Vagina (tissue), 2 donors: ENCODE results near the gene DARS2. TPM values are rescaled to one million over a fixed set of nuclear protein-coding genes. Genes with fewer than 3 reads are reported as not detected.
"Not testable (repeated sequence)": the region's sequence is repeated elsewhere in the genome, so short reads cannot be mapped to it uniquely, and the experiment has no call there.

Experiments used
- DNase-seq, 2 donors: peaks; one replicate each; pipeline ENCODE4 v3.0.0-alpha.2; 2017; ENCODE audit errors: extremely low spot score in 2 of 2
- H3K27ac ChIP-seq: fragments of 200-600 bp; sonication (generic); one replicate; pipeline ENCODE4 v1.5.1; 2019
- H3K27me3 ChIP-seq: fragments of 200-600 bp; sonication (generic); one replicate; pipeline ENCODE4 v1.5.1; 2019
- H3K36me3 ChIP-seq, 2 donors: fragments of 200-600 bp; sonication (generic); one replicate each; pipeline ENCODE4 v1.5.1; 2017 to 2019
- H3K4me1 ChIP-seq: fragments of 200-600 bp; sonication (generic); one replicate; pipeline ENCODE4 v1.5.1; 2019
- H3K4me3 ChIP-seq, 2 donors: fragments of 200-600 bp; sonication (generic); 1 replicate in 1 of 2; 2 replicates in 1 of 2; pipeline ENCODE4 v1.5.1; 2016 to 2019
- H3K9me3 ChIP-seq: fragments of 200-600 bp; sonication (generic); one replicate; pipeline ENCODE4 v1.5.1; 2019
- POLR2A ChIP-seq, 2 donors: fragments of 450-650 bp; IDR thresholded peaks; one replicate each; pipeline ENCODE4 v1.6.1; 2017; ENCODE audit warnings: antibody characterized with exemption in 2 of 2, mild to moderate bottlenecking in 2 of 2, moderate library complexity in 2 of 2
- POLR2AphosphoS5 ChIP-seq, 2 donors: sonication (generic); formaldehyde crosslinking; IDR thresholded peaks; one replicate each; pipeline ENCODE4 v1.9.0; 2017; ENCODE audit warnings: antibody characterized with exemption in 2 of 2, mild to moderate bottlenecking in 2 of 2, low read depth in 1 of 2; ENCODE audit not compliant: insufficient read depth in 1 of 2
- intact Hi-C: fragments of 100-400 bp; cut with DNase I; formaldehyde crosslinking; loops from one replicate; pipeline ENCODE4 v1.15.1; 2023
- total RNA-seq: library from RNA; depleted of rRNA; stranded (reverse); fragments of >200 nt; gene quantifications from one replicate; pipeline ENCODE4 v1.2.3, GENCODE V29; 2016
- TF ChIP-seq, protein P1 (sequence below), 3 experiments: fragments of 450-650 bp in 2 of 3; fragments of 200-600 bp in 1 of 3; sonication (generic) in 1 of 3; IDR thresholded peaks; one replicate each; pipeline ENCODE4 v1.5.1; 2017 to 2019; ENCODE audit warnings: antibody characterized with exemption in 3 of 3, mild to moderate bottlenecking in 2 of 3, moderate library complexity in 2 of 3

The DARS2 gene
- total RNA-seq, 1 donor from 2014 or later, result 6.4 TPM

DNA sequence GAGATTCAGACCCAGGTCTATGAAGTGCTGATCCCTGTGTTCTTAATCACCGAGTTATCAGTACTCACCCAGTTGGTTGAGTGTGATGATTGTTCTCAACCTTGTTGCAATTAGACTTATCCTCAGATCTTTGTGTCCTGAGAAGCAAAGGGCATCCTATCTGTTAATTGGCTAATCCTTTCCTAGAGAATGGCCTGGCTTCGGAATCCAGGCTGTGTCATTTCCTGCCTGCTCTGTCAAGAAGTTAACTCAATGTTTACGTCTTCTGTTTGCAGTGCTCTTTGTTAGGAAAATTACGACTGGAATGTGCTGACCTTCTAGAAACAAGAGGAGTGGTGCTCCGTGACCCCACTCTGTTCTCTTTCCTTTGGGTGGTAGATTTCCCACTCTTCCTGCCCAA lies 28.6 kb downstream of the DARS2 start:
- Histone ChIP-seq H3K9me3 (no peaks in the 10 kb centered on the region), H3K4me3 (no peak overlapping the region), H3K27me3 (no peaks in the 10 kb centered on the region), H3K27ac (no peak overlapping the region), H3K36me3 (peaks cover 0 to 39% of the 10 kb centered on the region in 2 donors), H3K4me1 (no peaks in the 10 kb centered on the region)
- intact Hi-C loops, result no loop called here
- TF ChIP-seq POLR2AphosphoS5 (IDR thresholded peaks at IDR 0.05; ENCODE audit: insufficient read depth in 1 of 2, low read depth in 1 of 2) (no peak), POLR2A (IDR thresholded peaks at IDR 0.05) (no peak)
- TF ChIP-seq, protein P1, sequence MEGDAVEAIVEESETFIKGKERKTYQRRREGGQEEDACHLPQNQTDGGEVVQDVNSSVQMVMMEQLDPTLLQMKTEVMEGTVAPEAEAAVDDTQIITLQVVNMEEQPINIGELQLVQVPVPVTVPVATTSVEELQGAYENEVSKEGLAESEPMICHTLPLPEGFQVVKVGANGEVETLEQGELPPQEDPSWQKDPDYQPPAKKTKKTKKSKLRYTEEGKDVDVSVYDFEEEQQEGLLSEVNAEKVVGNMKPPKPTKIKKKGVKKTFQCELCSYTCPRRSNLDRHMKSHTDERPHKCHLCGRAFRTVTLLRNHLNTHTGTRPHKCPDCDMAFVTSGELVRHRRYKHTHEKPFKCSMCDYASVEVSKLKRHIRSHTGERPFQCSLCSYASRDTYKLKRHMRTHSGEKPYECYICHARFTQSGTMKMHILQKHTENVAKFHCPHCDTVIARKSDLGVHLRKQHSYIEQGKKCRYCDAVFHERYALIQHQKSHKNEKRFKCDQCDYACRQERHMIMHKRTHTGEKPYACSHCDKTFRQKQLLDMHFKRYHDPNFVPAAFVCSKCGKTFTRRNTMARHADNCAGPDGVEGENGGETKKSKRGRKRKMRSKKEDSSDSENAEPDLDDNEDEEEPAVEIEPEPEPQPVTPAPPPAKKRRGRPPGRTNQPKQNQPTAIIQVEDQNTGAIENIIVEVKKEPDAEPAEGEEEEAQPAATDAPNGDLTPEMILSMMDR (IDR thresholded peaks at IDR 0.05), result no peak
- no peak for DNase-seq

DNA sequence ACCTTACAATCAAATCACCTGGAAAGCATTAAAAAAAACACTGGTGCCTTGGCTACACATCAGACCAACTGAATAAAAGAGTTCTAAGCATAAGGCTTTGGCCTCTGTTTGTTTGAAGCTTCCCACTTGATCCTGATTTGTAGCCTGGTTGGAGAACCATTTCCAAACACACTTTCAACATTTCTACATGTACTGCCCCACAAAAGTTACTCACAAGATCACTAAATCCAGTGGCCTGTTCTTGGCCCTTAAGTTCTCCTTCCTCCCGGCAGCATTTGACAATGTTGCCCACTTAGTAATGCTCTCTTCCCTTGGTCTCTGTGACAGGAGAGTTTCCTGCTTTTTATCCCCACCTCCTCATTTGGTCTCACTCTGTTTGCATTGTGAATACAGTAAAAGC lies 31.5 kb downstream of the DARS2 start:
- intact Hi-C loops, result no loop called here
- peaks cover 0 to 38% of the 10 kb centered on the region in 2 donors for H3K36me3 ChIP-seq
- TF ChIP-seq POLR2A (IDR thresholded peaks at IDR 0.05), result no peak
- TF ChIP-seq, protein P1 (IDR thresholded peaks at IDR 0.05), result no peak
- no peak for TF ChIP-seq POLR2AphosphoS5 (IDR thresholded peaks at IDR 0.05; ENCODE audit: insufficient read depth in 1 of 2, low read depth in 1 of 2)

DNA sequence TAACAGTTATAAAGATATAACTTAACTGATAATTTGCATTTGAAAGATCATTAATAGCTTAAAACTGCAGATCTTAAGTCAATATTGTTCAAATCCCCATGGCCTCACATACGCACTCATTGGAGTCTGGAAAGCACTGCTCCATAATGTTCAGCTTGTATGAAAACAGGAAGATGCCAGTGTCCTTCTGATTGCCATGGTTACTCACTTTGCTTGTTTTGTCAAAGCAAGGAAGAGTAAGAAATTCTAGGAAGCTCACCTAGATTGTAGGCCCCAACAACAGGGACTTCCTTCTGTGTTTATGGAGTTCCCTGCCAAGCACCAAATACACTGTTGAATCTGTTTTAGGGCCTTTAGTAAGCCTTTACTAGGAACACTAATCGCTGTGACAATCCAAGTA lies 32.4 kb downstream of the DARS2 start:
- Histone ChIP-seq H3K27ac (no peak overlapping the region), H3K27me3 (no peaks in the 10 kb centered on the region), H3K36me3 (peaks cover 0 to 45% of the 10 kb centered on the region in 2 donors), H3K9me3 (no peaks in the 10 kb centered on the region), H3K4me1 (no peaks in the 10 kb centered on the region), H3K4me3 (no peak overlapping the region)
- intact Hi-C loops, result no loop called here
- TF ChIP-seq POLR2A (IDR thresholded peaks at IDR 0.05), result no peak
- TF ChIP-seq, protein P1 (IDR thresholded peaks at IDR 0.05), result no peak
- TF ChIP-seq POLR2AphosphoS5 (IDR thresholded peaks at IDR 0.05; ENCODE audit: insufficient read depth in 1 of 2, low read depth in 1 of 2), result no peak
- no peak for DNase-seq

More for the DNA sequence above, 31.5 kb downstream of the DARS2 start:
- H3K27me3 ChIP-seq, result no peaks in the 10 kb centered on the region
- H3K27ac ChIP-seq, result no peak overlapping the region
- no peak overlapping the region for H3K4me3 ChIP-seq
- H3K4me1 ChIP-seq, result no peaks in the 10 kb centered on the region
- DNase-seq, result no peak
- H3K9me3 ChIP-seq, result no peaks in the 10 kb centered on the region

DNA sequence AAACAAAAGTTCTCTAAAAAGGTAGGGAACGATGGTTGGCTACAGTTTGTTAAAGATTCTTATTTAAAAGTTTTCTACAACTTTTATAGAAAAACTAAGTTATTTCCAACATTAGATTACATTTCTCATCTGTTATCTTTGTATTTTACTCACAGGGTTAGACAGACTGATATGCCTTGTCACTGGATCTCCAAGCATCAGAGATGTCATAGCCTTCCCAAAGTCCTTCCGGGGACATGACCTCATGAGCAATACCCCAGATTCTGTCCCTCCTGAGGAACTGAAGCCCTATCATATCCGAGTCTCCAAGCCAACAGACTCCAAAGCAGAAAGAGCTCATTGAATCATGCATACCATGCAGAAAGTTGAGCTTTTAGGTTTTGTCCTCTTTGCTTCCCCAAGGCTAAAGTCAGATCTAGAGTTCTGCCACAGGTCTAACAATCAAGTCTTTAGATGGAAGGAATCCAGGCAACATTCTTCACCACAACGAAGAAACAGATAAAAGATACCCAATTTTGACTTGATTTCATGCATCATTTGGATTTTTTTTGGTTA lies 33.0 kb downstream of the DARS2 start:
- no peak overlapping the region for H3K27ac ChIP-seq
- intact Hi-C loops, result no loop called here
- TF ChIP-seq POLR2A (IDR thresholded peaks at IDR 0.05) (no peak), POLR2AphosphoS5 (IDR thresholded peaks at IDR 0.05; ENCODE audit: insufficient read depth in 1 of 2, low read depth in 1 of 2) (no peak)
- TF ChIP-seq, protein P1 (IDR thresholded peaks at IDR 0.05), result no peak
- H3K27me3 ChIP-seq, result no peaks in the 10 kb centered on the region
- no peak for DNase-seq
- no peak overlapping the region for H3K4me3 ChIP-seq
- no peaks in the 10 kb centered on the region for H3K4me1 ChIP-seq
- H3K9me3 ChIP-seq, result no peaks in the 10 kb centered on the region
- H3K36me3 ChIP-seq, result peaks cover 0 to 46% of the 10 kb centered on the region in 2 donors

DNA sequence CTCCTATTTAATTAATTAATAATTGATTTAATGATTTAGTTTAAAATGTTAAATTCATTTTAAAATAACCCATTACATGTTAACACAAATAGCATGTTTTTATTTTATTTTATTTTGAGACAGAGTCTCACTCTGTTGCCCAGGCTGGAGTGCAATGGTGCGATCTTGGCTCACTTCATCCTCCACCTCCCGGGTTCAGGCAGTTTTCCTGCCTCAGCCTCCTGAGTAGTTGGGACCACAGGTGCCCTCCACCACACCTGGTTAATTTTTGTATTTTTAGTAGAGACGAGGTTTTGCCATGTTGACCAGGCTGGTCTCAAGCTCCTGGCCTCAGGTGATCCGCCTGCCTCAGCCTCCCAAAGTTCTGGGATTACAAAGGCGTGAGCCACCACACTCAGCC lies 35.1 kb downstream of the DARS2 start:
- peaks cover under 1 to 59% of the 10 kb centered on the region in 2 donors for H3K36me3 ChIP-seq
- H3K4me3 ChIP-seq, H3K27me3 ChIP-seq, intact Hi-C loops, H3K9me3 ChIP-seq, DNase-seq, H3K27ac ChIP-seq, H3K4me1 ChIP-seq: not testable (repeated sequence)
